Large intestine (tissue), 3 donors: ENCODE measurements around the gene KCNA2. TPM values are rescaled to one million over a fixed set of nuclear protein-coding genes. Genes with fewer than 3 reads are reported as not detected.
A peak's percentile ranks its signal among the peaks of the same experiment; 100 is the strongest.

Source experiments
- DNase-seq, 2 donors: peaks; one replicate each; pipeline versions ENCODE4 v3.0.0 to v3.0.0-alpha.2; 2013
- H3K27ac ChIP-seq: one replicate; pipeline ENCODE4 v1.5.1; 2013; ENCODE audit warnings: low read length
- H3K27me3 ChIP-seq: 2 replicates; pipeline ENCODE4 v1.6.1; 2013; ENCODE audit warnings: low read length; ENCODE audit not compliant: control insufficient read depth, insufficient read depth
- H3K36me3 ChIP-seq: 2 replicates; pipeline ENCODE4 v1.6.1; 2013; ENCODE audit warnings: low read length; ENCODE audit not compliant: control insufficient read depth, insufficient read depth
- H3K4me1 ChIP-seq: one replicate; pipeline ENCODE4 v1.6.1; 2013; ENCODE audit warnings: low read length; ENCODE audit not compliant: control insufficient read depth, insufficient read depth
- H3K4me3 ChIP-seq: one replicate; pipeline ENCODE4 v1.5.1; 2013; ENCODE audit warnings: low read length
- H3K9me3 ChIP-seq: one replicate; pipeline ENCODE4 v1.6.1; 2013; ENCODE audit warnings: mild to moderate bottlenecking, low read depth, low read length, moderate library complexity; ENCODE audit not compliant: control insufficient read depth
- WGBS: methylation state at CpG from one replicate; pipeline ENCODE4 v1.1.5; 2013; ENCODE audit warnings: low lambda C conversion rate; ENCODE audit not compliant: insufficient coverage; 5-methylcytosine and 5-hydroxymethylcytosine counted together
- polyA plus RNA-seq: library from polyadenylated mRNA; unstranded; fragments of 120-200 nt; gene quantifications from one replicate; pipeline ENCODE4 v1.2.1, GENCODE V29; 2013

The KCNA2 gene
- polyA plus RNA-seq, 1 donor = 1.2 TPM

DNA sequence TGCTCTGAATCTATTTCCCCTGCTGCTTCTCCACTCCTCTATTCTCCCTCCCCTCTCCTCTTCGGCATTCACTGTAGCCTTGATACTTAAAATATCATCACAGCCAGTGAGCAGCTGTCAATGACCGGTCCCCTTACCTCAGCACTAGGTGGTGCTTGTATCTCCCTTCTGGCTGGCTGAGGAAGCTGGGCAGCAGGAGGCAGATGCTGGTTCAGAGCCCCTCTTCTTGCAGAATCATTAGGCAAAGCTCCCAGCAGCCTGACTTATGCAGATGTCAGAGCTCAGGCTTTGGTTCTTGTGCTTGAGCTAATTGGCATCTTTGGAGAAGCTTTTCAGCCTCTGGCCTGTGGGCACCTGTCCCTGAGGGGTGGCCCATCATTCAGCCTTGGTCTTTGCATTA lies 31.9 kb upstream of the KCNA2 start:
- H3K27me3 ChIP-seq = peaks cover 8% of the 10 kb centered on the region
- H3K4me3 ChIP-seq = no peak overlapping the region
- H3K9me3 ChIP-seq = no peaks in the 10 kb centered on the region
- H3K27ac ChIP-seq = no peak overlapping the region
- no peaks in the 10 kb centered on the region for H3K4me1 ChIP-seq
- DNase-seq = no peak
- no CpG with 5 or more reads among the region's 2 CpGs for WGBS
- H3K36me3 ChIP-seq = no peaks in the 10 kb centered on the region

DNA sequence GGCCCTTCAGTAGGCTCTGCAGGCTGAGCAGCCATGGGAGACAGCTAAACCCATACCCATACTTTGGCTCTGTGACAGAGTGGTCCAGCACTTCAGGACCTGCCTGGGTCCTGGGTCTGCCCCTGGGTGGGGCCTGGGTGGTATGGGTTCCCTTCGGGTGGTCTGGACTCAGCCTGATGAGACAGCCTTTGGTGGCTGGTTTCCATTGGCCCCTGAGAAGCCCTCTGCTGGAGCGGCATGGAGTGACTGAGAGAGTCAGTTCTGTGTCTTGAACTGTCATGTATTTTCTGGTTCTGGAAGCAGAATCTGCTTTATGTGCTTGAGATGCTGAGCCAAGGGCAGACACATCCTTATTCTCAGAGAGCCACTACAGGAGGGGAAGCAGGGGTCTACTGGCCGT lies 31.3 kb upstream of the KCNA2 start:
- H3K9me3 ChIP-seq = no peaks in the 10 kb centered on the region
- no peak overlapping the region for H3K4me3 ChIP-seq
- H3K27me3 ChIP-seq = peaks cover 8% of the 10 kb centered on the region
- no peaks in the 10 kb centered on the region for H3K36me3 ChIP-seq
- no CpG with 5 or more reads among the region's 3 CpGs for WGBS
- no peak overlapping the region for H3K27ac ChIP-seq
- no peaks in the 10 kb centered on the region for H3K4me1 ChIP-seq
- DNase-seq = no peak

DNA sequence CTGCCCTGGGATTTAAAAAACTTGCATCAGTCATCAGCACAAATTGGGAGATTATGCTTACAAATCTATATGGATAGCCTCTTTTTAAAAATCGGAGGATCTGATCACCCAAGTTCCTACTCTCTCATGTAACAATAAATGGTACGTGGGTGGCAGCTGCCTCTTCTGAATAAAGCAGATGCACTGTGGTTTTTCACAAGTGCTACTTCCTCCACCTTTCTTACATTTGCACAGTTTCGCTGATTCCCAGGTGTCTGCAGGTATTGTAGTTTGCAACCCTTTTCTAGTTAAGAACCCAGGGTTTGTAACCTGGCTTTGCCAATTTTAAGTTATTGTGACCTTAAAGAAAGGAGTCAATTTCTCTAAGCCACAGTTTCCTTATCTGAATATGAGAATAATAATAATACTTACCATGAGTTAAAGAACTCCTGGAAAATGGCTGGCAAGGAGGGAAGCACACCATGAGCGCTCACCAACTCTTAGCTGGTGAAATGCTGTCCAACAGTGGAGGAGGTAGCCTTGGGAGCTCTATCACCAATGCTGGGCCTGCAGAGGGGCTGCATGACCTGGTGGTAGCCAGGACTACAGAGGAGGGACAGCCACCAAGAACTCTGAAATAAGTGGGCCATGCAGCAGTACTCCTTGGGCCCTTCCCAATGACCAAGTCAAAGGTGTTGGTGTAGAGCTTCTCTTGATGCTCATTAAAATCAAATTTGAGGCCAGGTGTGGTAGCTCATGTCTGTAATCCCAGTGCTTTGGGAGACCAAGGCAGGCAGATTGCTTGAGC lies 30.2 kb upstream of the KCNA2 start:
- H3K4me1 ChIP-seq = no peaks in the 10 kb centered on the region
- WGBS = 100% methylated on average over 1 of the region's 4 CpGs
- no peaks in the 10 kb centered on the region for H3K9me3 ChIP-seq
- H3K4me3 ChIP-seq = no peak overlapping the region
- DNase-seq = no peak
- peaks cover 11% of the 10 kb centered on the region for H3K27me3 ChIP-seq
- H3K27ac ChIP-seq = no peak overlapping the region
- H3K36me3 ChIP-seq = no peaks in the 10 kb centered on the region

- H3K4me3 ChIP-seq = no peak overlapping the region
- DNase-seq = no peak
- H3K27me3 ChIP-seq = peaks cover 15% of the 10 kb centered on the region
- H3K9me3 ChIP-seq = no peaks in the 10 kb centered on the region
- H3K4me1 ChIP-seq = no peaks in the 10 kb centered on the region
- WGBS = 100% methylated on average over 1 of the region's 2 CpGs
- no peak overlapping the region for H3K27ac ChIP-seq
- H3K36me3 ChIP-seq = no peaks in the 10 kb centered on the region
Observed at GRCh38 chr1:110635434-110635833, 29.3 kb upstream of the KCNA2 start.

DNA sequence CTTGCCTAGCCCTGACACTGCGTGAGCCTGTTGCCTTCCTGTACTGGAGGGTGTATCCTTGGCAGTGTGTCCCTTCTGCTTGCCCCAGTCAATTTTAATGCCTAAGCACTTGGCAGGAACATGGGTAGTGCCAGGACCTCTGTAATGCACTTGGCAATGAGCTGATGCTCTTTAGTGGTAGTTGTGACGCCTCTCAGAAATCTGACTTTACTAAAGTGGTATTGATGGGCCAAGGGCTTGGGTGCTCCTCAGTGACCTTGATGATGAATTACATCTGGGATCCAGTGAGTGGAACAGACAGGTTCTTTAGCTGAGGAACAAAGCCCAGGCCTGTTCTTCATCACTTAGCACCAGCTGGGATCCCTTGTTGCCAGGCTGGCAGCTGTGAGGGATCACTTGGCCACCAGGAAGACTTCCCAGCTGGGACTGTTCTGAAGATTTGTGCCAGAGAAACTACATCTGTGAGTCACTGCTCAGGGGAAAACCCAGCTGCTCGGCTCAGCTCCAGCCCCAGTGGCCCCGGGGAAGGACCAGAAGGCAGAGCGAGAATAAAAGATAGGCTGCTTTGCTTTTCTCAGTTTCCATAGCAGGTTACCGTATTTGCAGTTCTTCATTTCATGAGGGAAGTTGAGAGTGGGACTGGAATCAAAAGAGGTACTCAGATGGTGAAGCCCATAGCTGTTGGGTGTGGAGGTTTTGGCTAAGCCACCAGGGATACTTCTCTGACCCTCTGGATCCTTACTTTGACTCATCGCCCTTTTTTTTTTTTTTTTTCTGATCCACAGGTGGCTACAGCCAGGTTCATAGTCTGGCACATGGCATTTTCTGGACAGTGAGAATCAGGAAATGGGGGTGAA lies 28.5 kb upstream of the KCNA2 start:
- Histone ChIP-seq H3K27me3 (peaks cover 10% of the 10 kb centered on the region), H3K4me3 (no peak overlapping the region), H3K36me3 (no peaks in the 10 kb centered on the region), H3K4me1 (no peaks in the 10 kb centered on the region), H3K9me3 (no peaks in the 10 kb centered on the region), H3K27ac (no peak overlapping the region)
- WGBS = 90% methylated on average over 2 of the region's 7 CpGs
- DNase-seq = peak in 1 of 2 donors; percentile 11

- no peak overlapping the region for H3K4me3 ChIP-seq
- no peaks in the 10 kb centered on the region for H3K36me3 ChIP-seq
- no CpG with 5 or more reads among the region's 1 CpG for WGBS
- H3K27me3 ChIP-seq = peaks cover 10% of the 10 kb centered on the region
- no peak for DNase-seq
- no peaks in the 10 kb centered on the region for H3K9me3 ChIP-seq
- no peaks in the 10 kb centered on the region for H3K4me1 ChIP-seq
- no peak overlapping the region for H3K27ac ChIP-seq
Observed at GRCh38 chr1:110634086-110634454, 27.9 kb upstream of the KCNA2 start.

- no peak for DNase-seq
- Histone ChIP-seq H3K27ac (no peak overlapping the region), H3K9me3 (no peaks in the 10 kb centered on the region), H3K27me3 (peaks cover 10% of the 10 kb centered on the region), H3K36me3 (no peaks in the 10 kb centered on the region), H3K4me3 (no peak overlapping the region), H3K4me1 (no peaks in the 10 kb centered on the region)
- WGBS = no CpG with 5 or more reads among the region's 2 CpGs
Observed at GRCh38 chr1:110633646-110634030, 27.5 kb upstream of the KCNA2 start.

DNA sequence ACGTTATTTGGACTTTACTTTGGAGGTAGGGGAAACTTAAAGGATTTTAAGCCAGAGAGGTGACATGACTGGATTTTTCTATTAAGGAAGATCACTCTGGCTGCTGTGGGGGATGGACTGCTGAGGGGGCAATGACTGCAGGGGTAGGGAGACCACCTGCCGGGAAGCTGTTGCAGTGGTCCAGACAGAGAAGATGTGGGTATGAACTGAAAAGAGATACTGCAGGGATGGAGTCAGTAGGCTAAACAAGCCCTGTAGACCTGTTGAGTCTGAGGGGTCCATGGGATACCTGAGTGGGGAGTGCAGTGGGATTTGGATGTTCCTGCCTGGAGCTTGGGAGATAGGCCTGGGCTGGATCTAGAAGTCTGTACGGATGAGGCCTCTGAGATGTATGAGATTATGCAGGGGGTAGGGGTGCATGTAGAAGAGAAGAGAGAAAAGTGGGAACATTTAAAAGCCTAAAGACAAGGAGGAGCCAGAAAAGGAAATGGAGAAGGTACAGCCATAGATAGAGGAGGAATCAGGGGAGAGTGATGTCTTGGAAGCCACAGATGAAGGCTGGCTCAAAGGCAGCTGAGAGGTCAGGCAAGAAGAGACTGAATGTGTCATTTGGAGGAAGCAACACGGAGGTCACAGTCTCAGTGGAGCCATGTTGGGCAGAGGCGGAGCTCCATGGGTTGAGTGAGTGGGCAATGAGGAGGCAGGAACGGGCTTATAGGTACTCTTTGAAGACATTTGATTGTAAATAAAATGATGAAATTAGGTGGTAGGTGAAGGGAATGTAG lies 25.9 kb upstream of the KCNA2 start:
- Histone ChIP-seq H3K9me3 (no peaks in the 10 kb centered on the region), H3K27ac (no peak overlapping the region), H3K36me3 (no peaks in the 10 kb centered on the region), H3K4me3 (no peak overlapping the region), H3K27me3 (peaks cover 7% of the 10 kb centered on the region), H3K4me1 (no peaks in the 10 kb centered on the region)
- 89% methylated on average over 3 of the region's 6 CpGs for WGBS
- DNase-seq = no peak

GRCh38 chr1:110630839-110631663 lies 24.9 kb upstream of the KCNA2 start:
- H3K27me3 ChIP-seq = peaks cover 7% of the 10 kb centered on the region
- WGBS = 64% methylated on average over 3 of the region's 13 CpGs
- peak; percentile 41 to 42 for DNase-seq
- H3K4me1 ChIP-seq = no peaks in the 10 kb centered on the region
- no peaks in the 10 kb centered on the region for H3K36me3 ChIP-seq
- no peaks in the 10 kb centered on the region for H3K9me3 ChIP-seq
- no peak overlapping the region for H3K4me3 ChIP-seq
- H3K27ac ChIP-seq = no peak overlapping the region
